Activated T-cell treated with anti-CD3 and anti-CD28 coated beads for 48 hours (primary cell): ENCODE results near the gene EEF1AKMT2.
"Not testable (repeated sequence)": the region's sequence is repeated elsewhere in the genome, so short reads cannot be mapped to it uniquely, and the experiment has no call there.

Experiments used
- DNase-seq: peaks from one replicate; pipeline ENCODE4 v3.0.0-alpha.2; 2020; ENCODE audit warnings: low read depth

The EEF1AKMT2 gene

DNA sequence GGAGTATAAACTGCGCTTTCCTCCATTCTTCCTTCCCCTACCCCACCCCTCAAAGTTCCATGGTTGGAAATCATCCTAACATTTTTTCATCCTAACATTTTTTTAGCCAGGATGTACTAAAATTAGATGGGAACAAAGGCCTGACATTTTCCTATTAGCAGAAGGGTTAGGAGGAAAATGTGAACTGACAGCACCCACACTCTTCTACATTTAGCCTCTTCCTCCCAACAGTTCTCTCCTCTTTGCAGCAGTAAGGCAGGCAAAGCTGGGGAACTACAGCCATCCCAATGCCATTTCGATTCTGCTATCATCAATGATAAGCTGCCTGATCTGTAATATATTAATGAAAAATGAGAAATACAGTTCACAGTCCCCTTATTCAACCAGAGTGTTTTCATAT is 36.1 kb downstream of the EEF1AKMT2 start:
- DNase-seq = no peak

DNA sequence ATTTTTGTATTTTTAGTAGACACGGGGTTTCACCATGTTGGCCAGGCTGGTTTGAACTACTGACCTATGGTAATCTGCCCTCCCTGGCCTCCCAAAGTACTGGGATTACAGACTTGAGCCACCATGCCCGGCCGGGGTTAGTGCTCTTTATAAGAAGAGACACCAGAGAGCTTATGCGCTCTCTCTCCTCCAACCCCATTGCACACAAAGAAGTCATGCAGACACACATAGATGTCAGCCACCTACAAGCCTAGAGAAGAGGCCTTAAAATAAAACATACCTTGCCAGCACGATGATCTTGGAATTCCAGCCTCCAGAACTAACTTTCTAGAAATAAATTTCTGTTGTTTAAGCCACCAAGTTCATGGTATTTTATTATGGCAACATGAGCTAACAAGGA is 37.5 kb downstream of the EEF1AKMT2 start:
- no peak for DNase-seq

DNA sequence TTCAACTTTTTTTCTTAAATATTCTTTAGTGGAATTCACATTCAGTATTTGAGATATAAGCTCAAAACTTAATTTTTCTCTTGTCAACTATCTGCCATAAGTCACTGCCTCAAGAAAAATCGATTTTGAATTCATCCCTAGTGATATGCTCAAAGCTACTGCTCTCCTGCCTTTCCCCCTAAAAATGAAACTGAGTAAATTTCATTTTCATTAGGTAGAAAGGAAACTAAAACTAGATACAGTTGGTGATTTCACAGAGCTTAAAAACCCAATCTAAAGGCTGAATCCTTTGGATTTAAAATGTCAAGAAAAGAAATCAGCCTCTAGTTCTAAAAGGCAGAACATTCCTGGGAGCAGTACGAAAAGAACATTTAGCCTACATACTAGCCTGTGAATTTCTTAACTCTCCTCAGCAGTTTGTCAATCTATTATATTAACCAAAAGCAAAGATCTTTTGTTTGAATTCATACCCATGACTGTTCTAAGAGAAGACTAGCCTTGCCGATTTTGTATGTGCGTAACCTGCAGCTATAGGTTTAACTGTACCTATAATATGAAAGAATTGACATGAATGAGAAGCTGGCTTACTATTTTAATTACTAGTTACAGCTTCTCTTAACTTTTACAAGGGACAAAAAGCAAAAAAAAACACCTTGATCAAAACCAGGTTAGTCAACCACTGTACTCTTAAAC is 42.6 kb downstream of the EEF1AKMT2 start:
- DNase-seq = no peak

DNA sequence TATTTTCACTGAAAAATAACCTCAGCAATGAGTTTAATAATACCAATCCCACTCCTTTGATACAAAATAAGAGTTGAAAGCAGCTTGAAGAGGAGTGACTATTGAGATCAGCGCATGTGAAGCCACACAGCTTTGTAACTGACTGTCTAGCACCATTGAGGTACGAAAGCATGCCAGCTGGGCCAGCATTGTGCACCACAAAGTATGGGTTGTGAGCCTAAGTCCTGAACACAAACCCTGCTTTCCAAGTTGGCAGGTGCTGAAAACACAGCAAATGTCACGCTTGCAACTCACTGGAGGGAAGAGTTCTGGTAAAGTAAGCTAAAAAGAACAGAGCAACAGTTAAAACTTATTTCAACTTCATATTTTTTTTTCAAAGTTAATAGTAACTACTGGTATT is 43.5 kb downstream of the EEF1AKMT2 start:
- DNase-seq = no peak

DNA sequence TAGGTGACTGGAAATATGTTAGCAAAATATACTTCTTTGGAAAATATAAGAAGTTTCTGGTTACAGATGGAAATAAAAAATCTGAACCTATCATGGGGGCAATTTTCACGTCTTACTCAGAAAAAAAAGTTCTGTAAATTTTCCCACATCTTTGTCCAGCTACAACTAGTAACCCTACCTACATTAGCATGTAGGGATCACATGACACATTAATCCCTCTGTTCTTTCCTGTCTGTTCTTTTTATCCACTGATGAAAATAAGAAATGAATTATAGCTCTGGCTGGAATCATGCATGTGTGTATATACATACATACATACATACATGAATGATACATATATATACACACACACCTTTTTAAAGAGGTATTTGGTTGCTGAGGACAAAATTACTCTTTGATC is 43.9 kb downstream of the EEF1AKMT2 start:
- DNase-seq = no peak

DNA sequence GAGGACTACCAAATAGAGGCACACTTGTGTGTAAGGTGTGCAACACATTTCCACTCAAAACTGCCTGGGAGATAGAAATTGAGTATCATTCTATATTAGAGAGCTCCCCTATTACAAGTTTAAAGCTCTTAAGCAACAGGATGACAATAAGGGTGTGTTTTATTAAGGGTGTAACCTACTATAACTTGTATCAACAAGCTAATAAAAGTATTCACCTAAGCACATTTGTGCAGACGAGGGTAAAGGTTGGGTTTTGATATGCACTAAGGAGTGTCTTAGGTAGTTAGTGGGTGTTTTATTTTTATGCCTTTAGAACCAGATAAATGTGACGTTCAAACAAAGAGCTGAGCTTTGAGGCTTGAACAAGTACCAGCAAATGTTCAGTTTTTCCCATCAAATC is 44.7 kb downstream of the EEF1AKMT2 start:
- DNase-seq = no peak

DNA sequence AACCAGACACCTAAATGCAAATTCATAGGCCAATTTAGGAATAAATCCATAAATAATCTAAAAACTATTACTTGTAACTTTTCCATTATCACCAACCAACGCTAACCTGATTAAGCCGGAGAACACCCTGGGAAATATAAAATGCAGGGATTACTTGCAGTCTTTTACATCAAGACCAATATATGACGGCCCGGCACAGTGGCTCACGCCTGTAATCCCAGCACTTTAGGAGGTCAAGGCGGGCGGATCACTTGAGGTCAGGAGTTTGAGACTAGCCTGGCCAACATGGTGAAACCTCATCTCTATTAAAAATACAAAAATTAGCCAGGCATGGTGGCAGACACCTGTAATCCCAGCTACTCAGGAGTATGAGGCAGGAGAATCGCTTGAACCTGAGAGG is 45.2 kb downstream of the EEF1AKMT2 start:
- DNase-seq = not testable (repeated sequence)

DNA sequence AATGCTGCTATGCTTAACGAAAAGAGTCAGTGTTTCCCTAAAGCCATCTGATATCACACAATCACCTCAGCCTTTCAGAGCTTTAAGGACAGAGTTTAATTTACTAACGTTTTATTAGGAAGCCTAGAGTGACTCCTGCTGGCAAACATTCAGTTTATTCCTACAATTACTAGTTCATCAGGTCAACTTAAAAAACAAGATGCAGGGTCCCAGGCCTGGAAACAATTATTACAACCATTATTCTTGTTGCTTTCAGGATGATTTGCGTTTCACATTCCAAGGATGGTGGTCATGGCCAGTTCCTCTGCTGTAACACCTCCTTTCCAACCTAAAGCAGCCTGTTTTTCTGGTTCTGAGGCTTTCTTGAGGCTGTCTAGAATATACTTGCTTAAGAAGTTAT is 46.0 kb downstream of the EEF1AKMT2 start:
- DNase-seq = no peak

DNA sequence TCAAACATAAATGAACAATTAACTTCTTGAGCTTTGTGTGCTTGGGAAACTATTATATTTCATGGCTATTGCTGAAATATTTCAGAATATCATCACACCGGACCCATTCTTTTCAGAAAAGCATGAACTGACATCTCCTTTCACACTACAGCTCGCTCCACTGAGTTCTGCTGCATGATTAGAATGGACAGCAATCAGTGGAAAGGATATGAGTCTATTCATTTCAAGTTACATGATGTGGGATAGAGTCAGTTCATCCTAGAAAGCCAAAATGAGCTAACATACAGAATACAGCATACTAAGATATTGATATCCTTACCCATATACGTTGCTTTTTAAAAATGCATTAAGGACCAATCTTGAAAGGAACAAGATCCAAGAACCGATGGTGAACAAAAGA is 46.4 kb downstream of the EEF1AKMT2 start:
- DNase-seq = no peak

DNA sequence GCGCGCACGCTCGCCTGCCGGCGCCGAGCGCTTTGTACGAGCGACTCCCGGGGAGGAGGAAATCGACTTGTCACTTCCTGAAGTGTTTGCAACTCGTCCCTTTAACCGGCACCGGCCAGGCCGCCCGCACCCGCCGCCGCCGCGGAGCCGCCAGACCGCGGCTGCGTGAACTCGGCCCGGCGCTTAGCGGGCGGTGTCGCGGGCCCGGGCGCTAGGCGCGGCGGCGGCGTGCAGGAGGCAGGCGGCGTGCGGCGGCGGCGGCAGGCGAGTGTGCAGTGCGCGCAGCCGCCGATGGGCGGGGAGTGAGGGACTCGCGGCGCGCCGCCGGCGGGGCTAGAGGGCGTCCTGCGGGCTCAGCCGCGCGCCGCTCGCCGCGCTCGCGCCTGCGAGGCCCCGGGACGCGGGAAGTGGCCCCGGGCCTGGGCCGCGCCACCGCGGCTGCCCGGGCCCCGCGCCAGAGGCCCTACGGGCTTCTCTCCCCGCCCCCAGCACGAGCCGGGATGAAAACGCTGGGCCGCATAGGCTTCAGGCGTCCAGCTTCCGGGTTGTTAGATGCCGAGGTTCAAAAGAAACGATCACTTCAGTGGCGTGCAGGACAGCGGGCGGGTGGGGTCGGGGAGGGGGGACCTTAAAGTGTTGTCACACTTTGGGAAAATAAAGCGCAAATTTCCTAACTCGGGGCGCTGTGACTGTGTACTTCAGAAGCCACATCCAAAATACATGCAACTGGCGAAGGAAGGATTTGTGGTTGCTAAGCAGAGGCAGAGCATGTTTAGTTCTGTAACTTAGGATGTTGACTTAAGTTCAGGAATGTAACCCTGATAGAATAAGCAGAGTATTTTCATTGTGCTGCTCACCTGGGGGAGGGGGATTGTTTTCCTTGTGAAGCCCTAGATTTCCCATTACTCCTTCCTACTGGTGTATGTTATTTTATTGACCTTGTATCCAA is 47.3 kb downstream of the EEF1AKMT2 start, which contains the start of gene FAM53B:
TSS of gene FAM53B (minus strand) at position 277 of the 949 bp plus-strand sequence. CDS start 37,665 bp downstream, outside the sequence.
- peak; percentile 79 for DNase-seq

DNA sequence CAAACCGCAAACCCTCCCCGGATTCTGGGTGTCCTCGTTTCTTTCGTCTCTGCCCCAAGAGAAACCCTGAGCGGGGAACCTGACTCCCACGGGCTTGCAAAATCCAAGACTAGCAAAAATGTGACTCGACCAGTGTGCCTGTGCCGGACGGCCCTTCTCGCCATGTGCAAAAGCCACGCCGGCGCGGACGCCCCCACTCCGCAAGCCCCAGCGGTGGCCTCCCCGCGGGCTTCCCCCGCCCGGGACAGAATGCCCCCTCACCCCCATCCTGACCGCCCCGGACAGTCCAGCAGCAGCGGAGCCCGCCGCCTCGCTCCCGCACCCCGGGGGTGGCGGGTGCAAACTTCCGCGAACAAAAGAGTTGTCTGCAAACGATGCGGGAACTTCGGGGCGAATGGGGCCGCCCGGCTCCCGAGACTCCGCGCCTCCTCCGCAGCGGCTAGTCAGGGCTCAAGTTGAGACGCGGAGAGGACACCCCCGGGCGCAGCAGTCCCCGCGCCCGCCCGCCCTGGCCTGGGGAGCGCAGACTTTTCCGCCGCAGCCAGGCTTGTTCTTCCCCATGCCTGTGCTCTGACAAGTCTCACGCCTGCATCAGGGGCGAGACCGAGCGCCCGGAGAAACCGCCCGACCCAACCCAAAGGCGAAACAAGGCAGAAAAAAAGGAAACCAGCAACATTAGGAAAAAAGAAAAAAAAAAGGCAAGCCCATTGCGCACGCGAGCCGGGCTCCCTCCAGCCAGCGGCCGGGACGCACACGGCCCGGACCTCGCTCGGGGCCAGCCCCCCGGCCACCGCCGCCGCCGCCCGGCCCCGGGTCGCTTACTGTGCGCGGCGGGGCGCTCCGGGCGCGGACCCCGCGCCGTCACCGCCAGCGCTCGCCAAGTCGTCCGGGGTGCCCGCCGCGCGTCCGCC is 48.2 kb downstream of the EEF1AKMT2 start:
- no peak for DNase-seq

DNA sequence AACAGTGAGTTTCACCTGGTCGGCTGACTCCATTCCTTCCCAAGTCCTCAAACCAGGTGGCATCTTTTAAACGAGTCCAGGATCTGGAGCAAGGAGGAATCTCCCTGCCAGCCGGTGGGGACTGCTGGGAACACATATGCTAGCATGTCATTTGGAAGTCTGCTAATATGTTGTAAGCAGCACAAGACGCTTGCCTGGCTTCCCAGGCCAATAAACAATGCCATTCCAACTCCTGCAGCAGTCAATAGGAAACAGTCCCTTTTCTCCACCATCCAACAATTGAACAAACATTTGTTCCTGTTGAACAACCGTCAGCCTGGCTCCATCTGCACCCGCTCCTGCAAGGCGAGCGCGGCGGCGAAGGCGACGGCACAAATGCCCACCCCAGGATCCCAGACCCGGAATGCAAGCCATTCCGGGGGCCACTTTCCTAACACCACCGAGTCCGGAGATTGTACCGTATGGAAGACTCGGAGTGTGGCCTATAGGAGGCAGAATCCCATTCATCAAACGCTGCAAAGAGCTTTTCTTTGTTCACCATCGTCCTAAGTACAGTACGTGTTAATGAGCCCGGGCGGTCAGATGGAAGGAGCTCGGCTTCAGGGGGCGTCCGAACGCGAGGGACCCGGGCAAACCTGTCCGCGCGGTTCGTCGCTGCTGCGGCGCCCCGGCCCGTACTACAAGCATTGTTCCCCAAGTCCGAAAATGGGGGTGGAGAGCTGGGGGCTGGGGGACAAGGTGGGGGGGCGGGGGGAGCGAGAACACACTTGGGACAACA is 49.1 kb downstream of the EEF1AKMT2 start:
- DNase-seq = no peak

DNA sequence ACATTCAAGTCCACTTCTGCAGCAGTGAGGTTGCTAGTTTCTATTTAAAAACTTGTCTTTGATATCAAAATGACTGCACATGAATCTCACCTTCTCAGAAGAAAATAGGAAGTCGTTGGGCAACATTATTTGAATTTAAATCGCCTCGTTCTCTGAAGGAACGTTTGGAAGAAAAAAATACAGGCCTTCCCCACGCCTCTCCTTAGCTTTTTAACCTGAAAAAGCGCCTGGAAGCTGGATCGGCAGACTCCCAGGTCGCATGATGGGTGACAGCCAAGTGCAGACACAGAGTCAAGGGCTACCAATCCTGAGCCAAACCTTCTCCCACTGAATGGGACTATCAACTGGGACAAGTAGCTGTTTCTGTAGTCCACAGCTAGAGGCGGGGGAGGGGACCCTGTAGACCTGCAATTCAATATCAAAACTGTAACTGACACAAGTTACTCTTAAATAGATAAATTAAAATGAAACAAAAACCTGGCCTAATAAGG is 49.7 kb downstream of the EEF1AKMT2 start:
- DNase-seq = no peak

DNA sequence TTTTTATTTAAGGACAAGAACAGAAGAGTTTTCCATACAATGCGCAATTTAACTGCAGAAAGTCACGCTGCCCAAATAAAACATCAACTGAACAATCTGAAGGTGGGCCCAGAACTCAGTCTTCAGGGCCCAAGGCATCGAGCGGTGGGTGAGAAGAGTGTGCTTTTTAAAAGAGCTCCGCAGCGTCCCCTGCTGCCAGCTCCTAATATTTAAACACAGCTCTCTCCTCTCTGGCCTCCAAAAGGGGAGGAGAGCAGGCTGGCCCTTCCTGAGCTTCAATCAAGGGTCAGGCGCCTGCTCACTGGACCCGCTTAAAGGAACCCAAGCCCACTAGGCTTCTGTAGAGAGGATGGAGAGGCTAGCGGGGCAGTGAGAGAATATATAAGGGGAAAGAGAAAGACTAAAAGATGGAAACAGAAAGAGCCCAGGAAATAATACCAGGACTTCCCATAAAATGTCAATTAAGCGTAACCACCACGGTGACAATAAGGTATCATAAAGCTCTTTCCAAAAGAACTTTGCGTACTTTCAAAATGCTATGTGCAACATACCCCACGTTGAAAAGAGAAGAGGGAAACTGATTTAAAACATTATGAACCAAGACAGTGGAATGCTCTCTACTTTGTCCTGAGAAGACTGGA is 50.3 kb downstream of the EEF1AKMT2 start:
- DNase-seq = peak; percentile 68

DNA sequence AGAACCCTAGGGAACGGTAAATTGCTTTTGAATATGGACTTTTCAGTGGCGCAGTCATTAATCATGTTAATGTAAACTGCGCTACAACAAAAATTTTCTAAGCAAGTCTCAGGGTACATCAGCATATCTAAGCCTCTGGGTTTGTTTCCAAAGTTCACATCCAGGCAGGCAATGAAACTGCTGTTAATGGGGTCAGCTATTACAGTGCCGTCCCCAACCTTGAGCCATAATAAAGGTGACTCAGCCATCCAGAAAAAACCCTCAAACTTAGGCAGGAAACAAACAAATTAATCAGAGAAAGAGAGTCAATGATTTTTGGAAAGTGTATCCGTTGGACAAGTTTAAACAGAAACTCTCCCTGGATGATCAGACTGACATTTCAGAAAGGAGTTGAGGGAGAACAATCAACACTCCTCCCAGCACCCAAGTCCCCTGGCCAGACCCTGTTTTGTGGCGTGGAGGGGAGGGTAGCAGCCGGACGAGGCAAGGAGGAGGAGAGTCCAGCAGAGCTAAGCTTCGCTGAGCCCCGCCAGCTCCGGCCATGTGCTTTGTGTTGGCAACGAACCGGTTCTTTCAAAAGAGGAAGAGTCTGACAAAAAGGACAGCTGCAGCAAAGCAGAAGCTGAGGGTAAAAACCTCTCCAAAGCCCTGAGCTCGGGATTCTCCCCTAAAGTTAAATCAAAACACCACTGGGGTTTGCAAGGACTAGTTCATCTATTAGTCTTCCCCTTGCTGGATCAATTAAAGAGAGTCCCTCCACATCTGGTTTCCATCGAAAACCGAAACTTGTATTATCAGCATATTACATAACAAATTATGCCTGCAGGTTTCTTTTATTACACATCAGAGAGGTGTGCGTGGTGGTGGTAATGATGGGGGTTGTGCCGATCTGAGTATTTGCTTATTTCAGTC is 51.1 kb downstream of the EEF1AKMT2 start:
- no peak for DNase-seq

DNA sequence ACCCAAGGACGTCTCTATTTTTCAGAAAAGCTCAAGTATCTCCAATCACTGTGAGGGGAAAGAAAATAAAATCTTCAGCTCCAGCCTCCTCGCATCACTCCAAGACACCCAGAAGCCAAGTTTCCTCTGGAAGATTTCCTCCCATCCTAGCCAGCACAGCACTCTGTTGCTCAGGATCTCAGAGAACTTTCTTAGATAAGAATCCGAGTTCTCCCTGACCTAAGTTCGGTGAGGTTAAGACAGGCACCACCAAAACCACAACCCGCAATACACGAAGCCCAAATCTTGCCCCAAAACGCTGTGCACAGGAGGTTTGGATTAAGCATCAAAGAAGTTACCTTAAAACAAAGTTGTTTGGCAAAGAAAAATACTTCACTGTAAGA is 51.7 kb downstream of the EEF1AKMT2 start:
- no peak for DNase-seq

DNA sequence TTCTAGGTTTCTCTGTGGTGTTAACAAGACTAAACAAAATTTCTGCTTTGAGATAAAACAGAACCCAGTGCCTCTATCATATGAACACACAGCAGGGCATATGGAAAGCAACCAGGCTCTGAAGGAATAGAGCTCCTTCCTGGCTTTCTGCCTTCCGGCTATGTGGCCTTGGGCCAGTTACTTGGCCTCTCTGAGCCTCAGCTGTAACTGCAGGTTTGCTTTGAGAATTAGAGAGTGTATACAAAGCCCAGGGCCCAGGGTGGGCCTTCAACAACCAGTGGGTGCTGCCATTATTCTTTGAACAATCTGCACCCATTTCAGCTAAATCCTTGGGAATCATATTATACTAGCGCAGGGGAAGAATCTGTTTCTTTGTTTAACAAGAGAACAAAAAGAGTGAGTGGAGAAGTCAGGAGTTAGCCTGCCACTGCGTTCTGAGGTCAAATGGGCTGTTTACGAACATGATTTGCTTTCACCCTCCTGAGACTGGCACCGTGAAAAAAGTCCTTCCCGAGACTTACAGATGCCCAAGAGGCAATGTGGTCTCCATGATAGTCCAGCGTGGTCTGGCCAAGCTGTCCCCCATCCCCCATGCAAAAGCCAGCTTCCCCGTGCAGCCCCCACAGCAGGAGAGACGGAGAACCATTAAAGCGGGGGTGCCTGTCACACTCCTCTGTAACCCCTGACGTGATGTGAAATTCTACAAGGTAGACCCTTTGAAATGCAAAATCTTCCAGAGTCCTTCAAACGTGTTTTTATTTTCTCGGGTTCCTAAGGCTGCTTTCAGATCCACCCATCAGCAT is 52.4 kb downstream of the EEF1AKMT2 start:
- no peak for DNase-seq

DNA sequence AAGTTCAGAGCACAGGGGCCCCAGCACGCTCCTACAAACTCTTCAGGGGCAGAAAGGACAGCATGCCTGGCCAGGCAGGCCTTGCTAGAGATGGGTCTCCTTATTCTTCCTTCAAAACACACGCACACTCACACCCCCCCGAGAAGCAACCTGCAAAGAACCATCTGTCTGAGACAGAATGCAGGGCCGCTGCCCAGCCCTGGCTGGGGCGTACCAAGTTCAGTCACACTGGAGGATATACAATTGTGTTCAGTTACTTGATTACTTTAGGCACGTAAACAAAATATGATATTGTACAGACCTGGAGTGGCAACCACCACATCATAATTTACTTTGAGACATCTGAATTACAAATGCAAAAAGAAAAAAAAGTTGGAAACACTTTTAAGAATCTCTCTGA is 53.2 kb downstream of the EEF1AKMT2 start:
- DNase-seq = no peak

DNA sequence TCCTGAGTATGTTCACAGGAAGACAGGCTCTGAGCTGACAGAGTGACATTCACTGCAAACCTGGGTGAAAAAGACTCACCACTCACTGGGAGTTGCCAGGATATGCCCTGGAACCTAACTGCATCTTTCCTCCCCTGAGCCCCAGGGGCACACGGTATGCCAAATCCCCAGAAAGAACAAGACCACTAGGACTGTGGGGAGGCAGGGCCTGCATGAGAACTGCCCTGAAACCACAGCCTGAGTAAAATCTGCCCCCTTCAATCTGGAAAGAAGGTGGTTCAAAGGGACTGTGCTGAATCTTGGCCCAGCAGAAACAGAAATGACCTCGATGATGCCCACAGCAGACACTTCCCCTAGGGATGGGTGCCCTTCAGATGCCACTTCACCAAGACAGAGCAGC is 54.0 kb downstream of the EEF1AKMT2 start:
- no peak for DNase-seq
